ENCODE data around the gene JMJD7. TPM values are rescaled to one million over a fixed set of nuclear protein-coding genes. Genes with fewer than 3 reads are reported as not detected.

JMJD7 gene
- total RNA-seq, 1 experiment from 2014 or later: 10.9 TPM

GRCh38 chr15:41842229-41842628 is 14.3 kb downstream of the JMJD7 start:
- intact Hi-C loops (cut with micrococcal nuclease; ENCODE audit: unreplicated experiment): no loop called here
- Histone ChIP-seq H3K27me3 (replicated peaks; ENCODE audit: control insufficient read depth, insufficient read depth, low read length) (no peaks in the 10 kb centered on the region), H3K9me3 (no peaks in the 10 kb centered on the region), H3K4me1 (no peaks in the 10 kb centered on the region), H3K36me3 (ENCODE audit: control insufficient read depth, insufficient read depth, low read length) (no peaks in the 10 kb centered on the region; the same call in 1 of the 2 replicates), H3K4me3 (ENCODE audit: low read depth, low read length) (no peak overlapping the region)
- no peak for DNase-seq
- TF ChIP-seq CTCF (IDR thresholded peaks at IDR 0.05; ENCODE audit: insufficient read depth in 1 of 2, low read depth in 1 of 2, low read length in 1 of 2, severe bottlenecking in 1 of 2, unreplicated experiment in 1 of 2): no peak
- no peaks in the 10 kb centered on the region for H3K27me3 Mint-ChIP-seq (ENCODE audit: insufficient read depth, unreplicated experiment)
- no peaks in the 10 kb centered on the region for H3K9me3 Mint-ChIP-seq (ENCODE audit: unreplicated experiment)
- ChIA-PET CTCF (no interaction called here), POLR2A (no interaction called here)
- H3K4me1 Mint-ChIP-seq (ENCODE audit: low read depth, unreplicated experiment): no peaks in the 10 kb centered on the region
- H3K27ac Mint-ChIP-seq (ENCODE audit: unreplicated experiment): no peak overlapping the region
- no peak overlapping the region for H3K4me3 Mint-ChIP-seq (ENCODE audit: unreplicated experiment)
- BruUV-seq (replicated peaks): no TSS peak
- no peaks in the 10 kb centered on the region for H3K36me3 Mint-ChIP-seq (ENCODE audit: insufficient read depth, unreplicated experiment)

GRCh38 chr15:41843571-41843970 is 15.7 kb downstream of the JMJD7 start:
- ChIA-PET CTCF (interaction anchor here (0.6 kb wide), 1 partner anchor 607 kb away, joined by 3 read pairs; no protein-coding TSS in a partner anchor), POLR2A (interaction anchor here (0.5 kb wide), 1 partner anchor 52 kb away, joined by 3 read pairs; no protein-coding TSS in a partner anchor)
- Histone ChIP-seq H3K36me3 (ENCODE audit: control insufficient read depth, insufficient read depth, low read length) (no peaks in the 10 kb centered on the region; the same call in 1 of the 2 replicates), H3K4me3 (ENCODE audit: low read depth, low read length) (no peak overlapping the region), H3K9me3 (no peaks in the 10 kb centered on the region), H3K4me1 (no peaks in the 10 kb centered on the region), H3K27me3 (replicated peaks; ENCODE audit: control insufficient read depth, insufficient read depth, low read length) (no peaks in the 10 kb centered on the region)
- TF ChIP-seq CTCF (IDR thresholded peaks at IDR 0.05; ENCODE audit: insufficient read depth in 1 of 2, low read depth in 1 of 2, low read length in 1 of 2, severe bottlenecking in 1 of 2, unreplicated experiment in 1 of 2): no peak
- H3K27me3 Mint-ChIP-seq (ENCODE audit: insufficient read depth, unreplicated experiment): no peaks in the 10 kb centered on the region
- intact Hi-C loops (cut with micrococcal nuclease; ENCODE audit: unreplicated experiment): no loop called here
- no TSS peak for BruUV-seq (replicated peaks)
- H3K4me1 Mint-ChIP-seq (ENCODE audit: low read depth, unreplicated experiment): no peaks in the 10 kb centered on the region
- no peaks in the 10 kb centered on the region for H3K36me3 Mint-ChIP-seq (ENCODE audit: insufficient read depth, unreplicated experiment)
- H3K4me3 Mint-ChIP-seq (ENCODE audit: unreplicated experiment): no peak overlapping the region
- H3K27ac Mint-ChIP-seq (ENCODE audit: unreplicated experiment): no peak overlapping the region
- H3K9me3 Mint-ChIP-seq (ENCODE audit: unreplicated experiment): no peaks in the 10 kb centered on the region
- no peak for DNase-seq

- no peak overlapping the region for H3K4me3 Mint-ChIP-seq (ENCODE audit: unreplicated experiment)
- intact Hi-C loops (cut with micrococcal nuclease; ENCODE audit: unreplicated experiment): no loop called here
- ChIA-PET POLR2A (no interaction called here), CTCF (interaction anchor here (0.6 kb wide), 1 partner anchor 57 kb away, joined by 4 read pairs; no protein-coding TSS in a partner anchor)
- DNase-seq: no peak
- H3K9me3 Mint-ChIP-seq (ENCODE audit: unreplicated experiment): no peaks in the 10 kb centered on the region
- Histone ChIP-seq H3K4me1 (no peaks in the 10 kb centered on the region), H3K27me3 (replicated peaks; ENCODE audit: control insufficient read depth, insufficient read depth, low read length) (no peaks in the 10 kb centered on the region), H3K9me3 (no peaks in the 10 kb centered on the region), H3K4me3 (ENCODE audit: low read depth, low read length) (no peak overlapping the region), H3K36me3 (ENCODE audit: control insufficient read depth, insufficient read depth, low read length) (no peaks in the 10 kb centered on the region; the same call in 1 of the 2 replicates)
- no peaks in the 10 kb centered on the region for H3K36me3 Mint-ChIP-seq (ENCODE audit: insufficient read depth, unreplicated experiment)
- TF ChIP-seq CTCF (IDR thresholded peaks at IDR 0.05; ENCODE audit: insufficient read depth in 1 of 2, low read depth in 1 of 2, low read length in 1 of 2, severe bottlenecking in 1 of 2, unreplicated experiment in 1 of 2): no peak
- no peak overlapping the region for H3K27ac Mint-ChIP-seq (ENCODE audit: unreplicated experiment)
- H3K27me3 Mint-ChIP-seq (ENCODE audit: insufficient read depth, unreplicated experiment): no peaks in the 10 kb centered on the region
- BruUV-seq (replicated peaks): no TSS peak
- no peaks in the 10 kb centered on the region for H3K4me1 Mint-ChIP-seq (ENCODE audit: low read depth, unreplicated experiment)
These were observed 16.9 kb downstream of the JMJD7 start for GRCh38 chr15:41844814-41845213.
